ENCODE measurements around the gene ERC1. TPM values are rescaled to one million over a fixed set of nuclear protein-coding genes. Genes with fewer than 3 reads are reported as not detected.
A peak's percentile ranks its signal among the peaks of the same experiment; 100 is the strongest.
"Not testable (repeated sequence)": the region's sequence is repeated elsewhere in the genome, so short reads cannot be mapped to it uniquely, and the experiment has no call there.

Gene ERC1
- polyA plus RNA-seq, 2 of the 4 experiments (the other 2 are of a cell fraction): 14.2 to 20.9 TPM

- no peak for TF ChIP-seq NFE2L2 (conservative IDR thresholded peaks at IDR 0.05; ENCODE audit: low read length)
Measured at GRCh38 chr12:1195513-1195912, 204.5 kb downstream of the ERC1 start (continued).

GRCh38 chr12:1197264-1198018 lies 206.4 kb downstream of the ERC1 start:
- CTCF ChIA-PET: interaction anchor here (0.6 to 1.2 kb wide), 4 partner anchors 15 to 386 kb away, joined by 3 to 6 read pairs (median 4); no protein-coding TSS in a partner anchor
- Histone ChIP-seq H3K27ac (no peak overlapping the region), H3K4me1 (no peaks in the 10 kb centered on the region), H3K4me2 (no peak overlapping the region), H3K9me3 (0 out of 3 replicates have a peak, but pooled peaks cover 3% of the 10 kb centered on the region), H3K4me3 (no peak overlapping the region)
- WGBS (ENCODE audit: missing lambda C conversion rate): 94% methylated on average over 3 of the region's 3 CpGs
- POLR2A ChIA-PET: no interaction called here
- DNase-seq (ENCODE audit: low read depth in 1 of 2, low spot score in 1 of 2) (peak in 1 of 2 experiments; percentile 38), FAIRE-seq (peak; percentile 28), ATAC-seq (peak in 1 of 2 experiments; percentile 64; a peak in 3 of 6 replicates)
- TF ChIP-seq ZNF302 (CRISPR knock-in tag; IDR thresholded peaks at IDR 0.05) (no peak), PBX3 (IDR thresholded peaks at IDR 0.05) (no peak), NR3C1 (IDR thresholded peaks at IDR 0.05) (no peak), HOXB5 (CRISPR knock-in tag; IDR thresholded peaks at IDR 0.05) (no peak), KDM1A (IDR thresholded peaks at IDR 0.05; ENCODE audit: low read depth) (no peak), ATOH8 (CRISPR knock-in tag; IDR thresholded peaks at IDR 0.05; ENCODE audit: low read depth) (no peak), CEBPB (IDR thresholded peaks at IDR 0.05) (no peak), EP300 (IDR thresholded peaks at IDR 0.05) (no peak), ZSCAN20 (CRISPR knock-in tag; IDR thresholded peaks at IDR 0.05) (no peak), RCOR1 (IDR thresholded peaks at IDR 0.05; ENCODE audit: low read depth, low read length) (no peak), EHMT2 (IDR thresholded peaks at IDR 0.05; ENCODE audit: low read depth) (no peak), KDM5A (IDR thresholded peaks at IDR 0.05) (no peak), E2F6 (IDR thresholded peaks at IDR 0.05; ENCODE audit: borderline replicate concordance, low read depth) (no peak), NFE2L2 (conservative IDR thresholded peaks at IDR 0.05; ENCODE audit: low read length) (no peak), SMC3 (IDR thresholded peaks at IDR 0.05) (no peak), HMGXB4 (CRISPR knock-in tag; IDR thresholded peaks at IDR 0.05; ENCODE audit: borderline replicate concordance) (no peak)

GRCh38 chr12:1198854-1199253 lies 207.8 kb downstream of the ERC1 start:
- WGBS (ENCODE audit: missing lambda C conversion rate): 53% methylated on average over 4 of the region's 5 CpGs
- H3K27ac ChIP-seq; FAIRE-seq; DNase-seq (ENCODE audit: low read depth in 1 of 2, low spot score in 1 of 2); H3K4me1 ChIP-seq; H3K4me3 ChIP-seq; H3K9me3 ChIP-seq; POLR2A ChIA-PET; CTCF ChIA-PET; ATAC-seq; H3K4me2 ChIP-seq: not testable (repeated sequence)

GRCh38 chr12:1199700-1200099 lies 208.7 kb downstream of the ERC1 start:
- Histone ChIP-seq H3K4me1 (no peaks in the 10 kb centered on the region), H3K4me3 (no peak overlapping the region), H3K9me3 (0 out of 3 replicates have a peak, but pooled peaks cover 3% of the 10 kb centered on the region), H3K4me2 (no peak overlapping the region), H3K27ac (no peak overlapping the region)
- DNase-seq (ENCODE audit: low read depth in 1 of 2, low spot score in 1 of 2) (no peak), FAIRE-seq (no peak), ATAC-seq (no peak)
- ChIA-PET CTCF (no interaction called here), POLR2A (no interaction called here)
- no peak for TF ChIP-seq POLR2A (IDR thresholded peaks at IDR 0.05; ENCODE audit: low read length)
- no peak for TF ChIP-seq BCL3 (IDR thresholded peaks at IDR 0.05)
- no peak for TF ChIP-seq HMGXB4 (CRISPR knock-in tag; IDR thresholded peaks at IDR 0.05; ENCODE audit: borderline replicate concordance)
- TF ChIP-seq RCOR1 (IDR thresholded peaks at IDR 0.05; ENCODE audit: low read depth, low read length): no peak
- no peak for TF ChIP-seq PHF8 (IDR thresholded peaks at IDR 0.05; ENCODE audit: borderline replicate concordance, low read depth)
